ENCODE results near the gene CITED1. TPM values are rescaled to one million over a fixed set of nuclear protein-coding genes. Genes with fewer than 3 reads are reported as not detected.

The CITED1 gene
- total RNA-seq, 1 experiment from 2014 or later, result not detected

GRCh38 chrX:72268597-72269365, 36.9 kb downstream of the CITED1 start:
- no peak for DNase-seq
- H3K27ac Mint-ChIP-seq (ENCODE audit: unreplicated experiment), result no peak overlapping the region
- intact Hi-C loops (cut with micrococcal nuclease; ENCODE audit: unreplicated experiment), result no loop called here
- peaks cover 45% of the 10 kb centered on the region for H3K36me3 Mint-ChIP-seq (ENCODE audit: insufficient read depth, unreplicated experiment)
- no TSS peak for BruUV-seq (replicated peaks)
- H3K4me3 Mint-ChIP-seq (ENCODE audit: low read depth, unreplicated experiment), result no peak overlapping the region
- no peak for TF ChIP-seq CTCF (IDR thresholded peaks at IDR 0.05; ENCODE audit: unreplicated experiment)
- CTCF ChIA-PET, result no interaction called here
- no peaks in the 10 kb centered on the region for H3K9me3 Mint-ChIP-seq (ENCODE audit: low read depth, unreplicated experiment)
- H3K4me1 Mint-ChIP-seq (ENCODE audit: low read depth, unreplicated experiment), result peaks cover 19% of the 10 kb centered on the region
- no peaks in the 10 kb centered on the region for H3K27me3 Mint-ChIP-seq (ENCODE audit: unreplicated experiment)

- no TSS peak for BruUV-seq (replicated peaks)
- H3K27me3 Mint-ChIP-seq (ENCODE audit: unreplicated experiment), result no peaks in the 10 kb centered on the region
- intact Hi-C loops (cut with micrococcal nuclease; ENCODE audit: unreplicated experiment), result no loop called here
- H3K36me3 Mint-ChIP-seq (ENCODE audit: insufficient read depth, unreplicated experiment), result peaks cover 18% of the 10 kb centered on the region
- no peak for DNase-seq
- peaks cover 23% of the 10 kb centered on the region for H3K4me1 Mint-ChIP-seq (ENCODE audit: low read depth, unreplicated experiment)
- CTCF ChIA-PET, result no interaction called here
- no peak overlapping the region for H3K27ac Mint-ChIP-seq (ENCODE audit: unreplicated experiment)
- no peaks in the 10 kb centered on the region for H3K9me3 Mint-ChIP-seq (ENCODE audit: low read depth, unreplicated experiment)
- no peak overlapping the region for H3K4me3 Mint-ChIP-seq (ENCODE audit: low read depth, unreplicated experiment)
- no peak for TF ChIP-seq CTCF (IDR thresholded peaks at IDR 0.05; ENCODE audit: unreplicated experiment)
Measured at GRCh38 chrX:72265263-72265662, 40.5 kb downstream of the CITED1 start.

GRCh38 chrX:72262077-72262476, 43.6 kb downstream of the CITED1 start:
- H3K4me1 Mint-ChIP-seq (ENCODE audit: low read depth, unreplicated experiment), result peaks cover 36% of the 10 kb centered on the region
- CTCF ChIA-PET, result interaction anchor here (0.5 to 1.2 kb wide), 4 partner anchors 15 to 1846 kb away, joined by 3 to 4 read pairs (median 4); partner anchors contain the start of gene RPS4X
- no peak for TF ChIP-seq CTCF (IDR thresholded peaks at IDR 0.05; ENCODE audit: unreplicated experiment)
- BruUV-seq (replicated peaks), result no TSS peak
- no peak overlapping the region for H3K4me3 Mint-ChIP-seq (ENCODE audit: low read depth, unreplicated experiment)
- no peaks in the 10 kb centered on the region for H3K9me3 Mint-ChIP-seq (ENCODE audit: low read depth, unreplicated experiment)
- H3K27me3 Mint-ChIP-seq (ENCODE audit: unreplicated experiment), result no peaks in the 10 kb centered on the region
- peak; percentile 11 for DNase-seq
- no peaks in the 10 kb centered on the region for H3K36me3 Mint-ChIP-seq (ENCODE audit: insufficient read depth, unreplicated experiment)
- H3K27ac Mint-ChIP-seq (ENCODE audit: unreplicated experiment), result peak overlapping the region; percentile 22
- intact Hi-C loops (cut with micrococcal nuclease; ENCODE audit: unreplicated experiment), result no loop called here

GRCh38 chrX:72260448-72260847, 45.3 kb downstream of the CITED1 start:
- H3K9me3 Mint-ChIP-seq (ENCODE audit: low read depth, unreplicated experiment), result no peaks in the 10 kb centered on the region
- H3K4me3 Mint-ChIP-seq (ENCODE audit: low read depth, unreplicated experiment), result no peak overlapping the region
- peaks cover 43% of the 10 kb centered on the region for H3K4me1 Mint-ChIP-seq (ENCODE audit: low read depth, unreplicated experiment)
- CTCF ChIA-PET, result interaction anchor here (0.6 kb wide), 1 partner anchor 225 kb away, joined by 5 read pairs; no protein-coding TSS in a partner anchor
- H3K27me3 Mint-ChIP-seq (ENCODE audit: unreplicated experiment), result no peaks in the 10 kb centered on the region
- intact Hi-C loops (cut with micrococcal nuclease; ENCODE audit: unreplicated experiment), result no loop called here
- H3K36me3 Mint-ChIP-seq (ENCODE audit: insufficient read depth, unreplicated experiment), result no peaks in the 10 kb centered on the region
- H3K27ac Mint-ChIP-seq (ENCODE audit: unreplicated experiment), result no peak overlapping the region
- BruUV-seq (replicated peaks), result no TSS peak
- TF ChIP-seq CTCF (IDR thresholded peaks at IDR 0.05; ENCODE audit: unreplicated experiment), result no peak
- DNase-seq, result no peak

All from Calu3 (cell line).